HepG2 (cell line): ENCODE measurements around the gene TAF4B. TPM values are rescaled to one million over a fixed set of nuclear protein-coding genes. Genes with fewer than 3 reads are reported as not detected.

Source experiments
- ATAC-seq: fragments of 200-7000 bp; cut with Tn5 transposase; 3 replicates; pipeline ENCODE4 v1.9.1; 2020; ENCODE audit warnings: mild to moderate bottlenecking, moderate library complexity
- BruUV-seq: library from RNA; stranded (reverse); fragments of 400-500 nt; replicated peaks from 2 replicates; lab custom pipeline; 2021; lab: Mats Ljungman, UMichigan
- CTCF ChIA-PET: fragments of 300-600 bp; formaldehyde crosslinking; extraction: SDS; loops from one replicate; lab custom pipeline; 2021; ENCODE audit warnings: low total read pairs, inconsistent platforms, low intra/inter-chr PET ratio; lab: Yijun Ruan, JAX
- POLR2A ChIA-PET: fragments of 350-600 bp; sonication (Branson Sonifier 250); formaldehyde crosslinking; loops from one replicate; lab custom pipeline; 2020; ENCODE audit warnings: antibody characterized with exemption, inconsistent platforms; lab: Yijun Ruan, JAX
- DNase-seq: peaks from one replicate; pipeline ENCODE4 v3.0.0-alpha.2; 2015; ENCODE audit warnings: low spot score
- FAIRE-seq: peaks from 3 replicates; lab custom pipeline; 2011; peaks lifted over from hg19 to GRCh38; lab: Jason Lieb, UNC
- H2AFZ ChIP-seq: one replicate; pipeline ENCODE4 v1.6.1; 2011; ENCODE audit warnings: low read length, inconsistent platforms
- H3K27ac ChIP-seq: fragments of 300-600 bp; 3 replicates; pipeline ENCODE4 v1.8.0; 2011; ENCODE audit warnings: mixed run types, mild to moderate bottlenecking, mixed read lengths, low read length, inconsistent platforms; ENCODE audit not compliant: insufficient read depth; ENCODE audit errors: extremely low read length
- H3K27me3 ChIP-seq, 2 experiments: fragments of 200-600 bp in 1 of 2; 2 replicates in 1 of 2; 3 replicates in 1 of 2; pipeline versions ENCODE4 v1.6.0 to v1.8.0; 2011; ENCODE audit warnings: low read length in 2 of 2, mild to moderate bottlenecking in 2 of 2, moderate library complexity in 2 of 2, inconsistent platforms in 1 of 2; ENCODE audit not compliant: insufficient read depth in 2 of 2, control insufficient read depth in 1 of 2
- H3K36me3 ChIP-seq, 2 experiments: fragments of 200-600 bp in 1 of 2; replicated peaks in 1 of 2; 2 replicates in 1 of 2; 3 replicates in 1 of 2; pipeline versions ENCODE4 v1.5.1 to v1.8.0; 2011; ENCODE audit warnings: low read length in 2 of 2, inconsistent platforms in 1 of 2; ENCODE audit not compliant: insufficient read depth in 2 of 2, control insufficient read depth in 1 of 2
- H3K4me1 ChIP-seq: 2 replicates; pipeline ENCODE4 v1.5.1; 2012; ENCODE audit warnings: low read length, inconsistent platforms; ENCODE audit not compliant: insufficient read depth
- H3K4me2 ChIP-seq: 2 replicates; pipeline ENCODE4 v1.6.0; 2011; ENCODE audit warnings: low read depth, low read length, inconsistent platforms
- H3K4me3 ChIP-seq, 3 experiments: fragments of 200-600 bp in 1 of 3; sonication (generic), shearing (Covaris generic) in 1 of 3; replicated peaks in 1 of 3; 2 replicates each; pipeline ENCODE4 v1.5.1; 2011 to 2016; ENCODE audit warnings: low read length in 3 of 3, inconsistent platforms in 2 of 3, low read depth in 2 of 3, mild to moderate bottlenecking in 2 of 3, control low read depth in 1 of 3, mixed read lengths in 1 of 3; ENCODE audit not compliant: insufficient read depth in 1 of 3
- H3K79me2 ChIP-seq: one replicate; pipeline ENCODE4 v1.6.1; 2011; ENCODE audit warnings: low read length, inconsistent platforms; ENCODE audit not compliant: insufficient read depth
- H3K9ac ChIP-seq: 2 replicates; pipeline ENCODE4 v1.6.0; 2011; ENCODE audit warnings: mild to moderate bottlenecking, low read depth, low read length, inconsistent platforms; ENCODE audit not compliant: insufficient read depth
- H3K9me3 ChIP-seq: 2 replicates; pipeline ENCODE4 v1.5.1; 2012; ENCODE audit warnings: mild to moderate bottlenecking, low read length
- H4K20me1 ChIP-seq: 2 replicates; pipeline ENCODE4 v1.6.0; 2011; ENCODE audit warnings: inconsistent platforms, mild to moderate bottlenecking, low read length, moderate library complexity; ENCODE audit not compliant: insufficient read depth
- HOXD1 ChIP-seq: sonication (generic); formaldehyde crosslinking; IDR thresholded peaks from 2 replicates; pipeline ENCODE4 v1.5.0; 2020; ENCODE audit warnings: missing genetic modification reagents
- KDM3A ChIP-seq: IDR thresholded peaks from 2 replicates; pipeline ENCODE4 v1.6.1; 2018; ENCODE audit warnings: low read depth, missing compliant biosample characterization
- MAF1 ChIP-seq: sonication (generic); formaldehyde crosslinking; IDR thresholded peaks from 2 replicates; pipeline ENCODE4 v1.5.0; 2020; ENCODE audit warnings: missing genetic modification reagents, borderline replicate concordance
- NFKB2 ChIP-seq: sonication (generic); formaldehyde crosslinking; IDR thresholded peaks from 2 replicates; pipeline ENCODE4 v1.4.0; 2020; ENCODE audit warnings: missing genetic modification reagents, borderline replicate concordance
- NFYC ChIP-seq: IDR thresholded peaks from 2 replicates; pipeline ENCODE4 v1.6.1; 2016; ENCODE audit warnings: missing genetic modification reagents, missing compliant biosample characterization
- TGIF2 ChIP-seq: IDR thresholded peaks from 2 replicates; pipeline ENCODE4 v1.6.1; 2016; ENCODE audit warnings: control low read depth, missing compliant biosample characterization
- ZNF138 ChIP-seq: sonication (generic); formaldehyde crosslinking; IDR thresholded peaks from 2 replicates; pipeline ENCODE4 v1.5.0; 2020; ENCODE audit warnings: mild to moderate bottlenecking, low read depth, missing genetic modification reagents
- ZNF225 ChIP-seq: sonication (generic); formaldehyde crosslinking; IDR thresholded peaks from 2 replicates; pipeline ENCODE4 v1.4.0; 2020; ENCODE audit warnings: mild to moderate bottlenecking, missing genetic modification reagents
- ZNF253 ChIP-seq: sonication (generic); formaldehyde crosslinking; IDR thresholded peaks from 2 replicates; pipeline ENCODE4 v1.8.0; 2022; ENCODE audit warnings: mild to moderate bottlenecking, missing genetic modification reagents, borderline replicate concordance
- ZNF256 ChIP-seq: sonication (generic); formaldehyde crosslinking; conservative IDR thresholded peaks from 2 replicates; pipeline ENCODE4 v1.4.0; 2020; ENCODE audit warnings: missing genetic modification reagents
- ZNF510 ChIP-seq: sonication (generic); formaldehyde crosslinking; IDR thresholded peaks from 2 replicates; pipeline ENCODE4 v1.4.0; 2020; ENCODE audit warnings: low read depth, mild to moderate bottlenecking, missing genetic modification reagents
- ZNF550 ChIP-seq: sonication (generic); formaldehyde crosslinking; IDR thresholded peaks from 2 replicates; pipeline ENCODE4 v1.4.0; 2020; ENCODE audit warnings: mild to moderate bottlenecking, missing genetic modification reagents, borderline replicate concordance
- ZNF7 ChIP-seq: IDR thresholded peaks from 2 replicates; pipeline ENCODE4 v1.6.1; 2016; ENCODE audit warnings: missing biosample characterization, missing genetic modification reagents
- ZZZ3 ChIP-seq: sonication (generic); formaldehyde crosslinking; IDR thresholded peaks from 2 replicates; pipeline ENCODE4 v1.4.0; 2020; ENCODE audit warnings: missing genetic modification reagents, mild to moderate bottlenecking, borderline replicate concordance
- WGBS: methylation state at CpG from one replicate; pipeline ENCODE4 v1.1.6; 2017; ENCODE audit warnings: low lambda C conversion rate; 5-methylcytosine and 5-hydroxymethylcytosine counted together
- in situ Hi-C: cut with HindIII; loops from 2 replicates; pipeline ENCODE4 v1.10.0; 2017; ENCODE audit warnings: low pct_unique_long_range_greater_than_20kb; ENCODE audit not compliant: extremely low pct_ligation_motif_present
- intact Hi-C: fragments of 100-400 bp; cut with micrococcal nuclease; formaldehyde crosslinking; loops from one replicate; pipeline ENCODE4 v1.10.0; 2022; ENCODE audit not compliant: unreplicated experiment
- polyA plus RNA-seq, 8 experiments: library from polyadenylated mRNA; depleted of rRNA in 3 of 8; stranded (reverse) in 7 of 8; unstranded in 1 of 8; fragments of >200 nt; fragmentation: Illumina TruSeq in 4 of 8; extraction: Trizol in 4 of 8; gene quantifications; 2 replicates each; pipeline versions ENCODE4 v1.2.1 to v1.2.3, GENCODE V29; 2011 to 2016; ENCODE audit warnings: low read depth in 4 of 8, missing spikeins in 1 of 8, mixed read lengths in 1 of 8; ENCODE audit not compliant: insufficient read depth in 1 of 8
- total RNA-seq, 5 experiments: library from RNA; depleted of rRNA; stranded (reverse); fragments of >200 nt; fragmentation: Illumina TruSeq; extraction: Trizol; gene quantifications; 2 replicates each; pipeline ENCODE4 v1.2.3, GENCODE V29; 2016; ENCODE audit warnings: low read depth in 1 of 5
- TF ChIP-seq, protein P1 (sequence below): sonication (generic); formaldehyde crosslinking; IDR thresholded peaks from 2 replicates; pipeline ENCODE4 v1.4.0; 2020; ENCODE audit warnings: mild to moderate bottlenecking, missing genetic modification reagents
- TF ChIP-seq, protein P2 (sequence below): sonication (generic); formaldehyde crosslinking; IDR thresholded peaks from 2 replicates; pipeline ENCODE4 v1.4.0; 2020; ENCODE audit warnings: mild to moderate bottlenecking, missing genetic modification reagents
- TF ChIP-seq, protein P3 (sequence below): sonication (generic); formaldehyde crosslinking; IDR thresholded peaks from 2 replicates; pipeline ENCODE4 v1.4.0; 2020; ENCODE audit warnings: missing genetic modification reagents

The TAF4B gene
- total and polyA plus RNA-seq, 2 of the 13 experiments (the other 11 are each of a cell fraction or from before 2014, with no cell fraction given) = 2.2 to 3.8 TPM

DNA sequence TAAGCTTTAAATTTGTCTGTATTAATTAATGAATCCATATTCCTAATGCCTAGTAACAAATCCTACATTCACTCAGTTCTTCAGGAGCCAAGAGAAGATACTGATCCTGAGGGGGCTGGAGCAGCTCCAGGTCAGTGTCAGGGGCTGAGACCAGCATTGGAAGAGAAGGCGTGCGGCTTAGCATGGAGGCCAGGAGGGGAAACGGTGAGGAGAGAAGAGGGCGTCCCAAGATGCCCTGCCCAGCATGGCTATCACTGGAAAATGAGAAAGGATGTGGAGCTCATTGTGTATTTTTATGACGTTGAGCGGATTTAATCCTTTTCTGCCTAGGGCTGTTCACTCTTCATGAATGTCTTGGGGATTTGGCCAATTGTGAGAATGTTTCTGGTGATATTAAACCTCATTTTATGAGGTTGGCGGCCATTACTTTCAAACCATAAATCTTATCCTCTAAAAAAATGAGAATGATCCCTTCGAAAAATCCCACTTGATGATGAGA is 190.5 kb downstream of the TAF4B start (continued):
- TF ChIP-seq, protein P1, sequence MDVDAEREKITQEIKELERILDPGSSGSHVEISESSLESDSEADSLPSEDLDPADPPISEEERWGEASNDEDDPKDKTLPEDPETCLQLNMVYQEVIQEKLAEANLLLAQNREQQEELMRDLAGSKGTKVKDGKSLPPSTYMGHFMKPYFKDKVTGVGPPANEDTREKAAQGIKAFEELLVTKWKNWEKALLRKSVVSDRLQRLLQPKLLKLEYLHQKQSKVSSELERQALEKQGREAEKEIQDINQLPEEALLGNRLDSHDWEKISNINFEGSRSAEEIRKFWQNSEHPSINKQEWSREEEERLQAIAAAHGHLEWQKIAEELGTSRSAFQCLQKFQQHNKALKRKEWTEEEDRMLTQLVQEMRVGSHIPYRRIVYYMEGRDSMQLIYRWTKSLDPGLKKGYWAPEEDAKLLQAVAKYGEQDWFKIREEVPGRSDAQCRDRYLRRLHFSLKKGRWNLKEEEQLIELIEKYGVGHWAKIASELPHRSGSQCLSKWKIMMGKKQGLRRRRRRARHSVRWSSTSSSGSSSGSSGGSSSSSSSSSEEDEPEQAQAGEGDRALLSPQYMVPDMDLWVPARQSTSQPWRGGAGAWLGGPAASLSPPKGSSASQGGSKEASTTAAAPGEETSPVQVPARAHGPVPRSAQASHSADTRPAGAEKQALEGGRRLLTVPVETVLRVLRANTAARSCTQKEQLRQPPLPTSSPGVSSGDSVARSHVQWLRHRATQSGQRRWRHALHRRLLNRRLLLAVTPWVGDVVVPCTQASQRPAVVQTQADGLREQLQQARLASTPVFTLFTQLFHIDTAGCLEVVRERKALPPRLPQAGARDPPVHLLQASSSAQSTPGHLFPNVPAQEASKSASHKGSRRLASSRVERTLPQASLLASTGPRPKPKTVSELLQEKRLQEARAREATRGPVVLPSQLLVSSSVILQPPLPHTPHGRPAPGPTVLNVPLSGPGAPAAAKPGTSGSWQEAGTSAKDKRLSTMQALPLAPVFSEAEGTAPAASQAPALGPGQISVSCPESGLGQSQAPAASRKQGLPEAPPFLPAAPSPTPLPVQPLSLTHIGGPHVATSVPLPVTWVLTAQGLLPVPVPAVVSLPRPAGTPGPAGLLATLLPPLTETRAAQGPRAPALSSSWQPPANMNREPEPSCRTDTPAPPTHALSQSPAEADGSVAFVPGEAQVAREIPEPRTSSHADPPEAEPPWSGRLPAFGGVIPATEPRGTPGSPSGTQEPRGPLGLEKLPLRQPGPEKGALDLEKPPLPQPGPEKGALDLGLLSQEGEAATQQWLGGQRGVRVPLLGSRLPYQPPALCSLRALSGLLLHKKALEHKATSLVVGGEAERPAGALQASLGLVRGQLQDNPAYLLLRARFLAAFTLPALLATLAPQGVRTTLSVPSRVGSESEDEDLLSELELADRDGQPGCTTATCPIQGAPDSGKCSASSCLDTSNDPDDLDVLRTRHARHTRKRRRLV (CRISPR knock-in tag) = no peak
- no peak for TF ChIP-seq ZNF225
- no peak for TF ChIP-seq ZNF138 (CRISPR knock-in tag)
- no peak for TF ChIP-seq NFYC
- no peak for TF ChIP-seq ZNF253
- no peak for TF ChIP-seq MAF1 (CRISPR knock-in tag)
- TF ChIP-seq TGIF2 (CRISPR knock-in tag) = no peak
- TF ChIP-seq ZNF550 (CRISPR knock-in tag) = no peak

DNA sequence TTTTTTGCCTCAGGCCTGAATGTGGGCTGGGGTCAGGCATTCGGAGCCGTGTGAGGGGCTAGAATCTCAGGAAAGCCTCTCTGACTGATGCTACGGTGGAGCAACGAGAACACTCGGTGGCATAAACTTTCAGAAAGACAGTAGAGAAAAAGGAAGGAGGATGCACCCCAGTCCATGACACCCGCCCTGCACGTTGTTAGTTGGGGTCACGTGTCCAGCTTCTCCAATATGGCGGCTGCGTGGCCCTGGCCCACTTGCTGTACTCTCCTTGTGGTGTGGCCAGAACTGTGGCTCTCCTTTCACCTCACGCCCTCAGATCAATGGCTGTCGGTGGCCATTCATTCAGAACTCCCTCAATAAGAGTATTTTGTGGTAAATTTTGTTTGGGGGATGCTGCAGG is 190.9 kb downstream of the TAF4B start:
- POLR2A ChIA-PET = no interaction called here
- TF ChIP-seq ZNF256 (CRISPR knock-in tag) (no peak), HOXD1 (CRISPR knock-in tag) (no peak), KDM3A (CRISPR knock-in tag) (no peak), NFKB2 (no peak), ZNF510 (CRISPR knock-in tag) (no peak), ZNF7 (CRISPR knock-in tag) (no peak), ZZZ3 (CRISPR knock-in tag) (no peak)
- TF ChIP-seq, protein P2, sequence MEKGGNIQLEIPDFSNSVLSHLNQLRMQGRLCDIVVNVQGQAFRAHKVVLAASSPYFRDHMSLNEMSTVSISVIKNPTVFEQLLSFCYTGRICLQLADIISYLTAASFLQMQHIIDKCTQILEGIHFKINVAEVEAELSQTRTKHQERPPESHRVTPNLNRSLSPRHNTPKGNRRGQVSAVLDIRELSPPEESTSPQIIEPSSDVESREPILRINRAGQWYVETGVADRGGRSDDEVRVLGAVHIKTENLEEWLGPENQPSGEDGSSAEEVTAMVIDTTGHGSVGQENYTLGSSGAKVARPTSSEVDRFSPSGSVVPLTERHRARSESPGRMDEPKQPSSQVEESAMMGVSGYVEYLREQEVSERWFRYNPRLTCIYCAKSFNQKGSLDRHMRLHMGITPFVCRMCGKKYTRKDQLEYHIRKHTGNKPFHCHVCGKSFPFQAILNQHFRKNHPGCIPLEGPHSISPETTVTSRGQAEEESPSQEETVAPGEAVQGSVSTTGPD (CRISPR knock-in tag) = no peak
- TF ChIP-seq, protein P3, sequence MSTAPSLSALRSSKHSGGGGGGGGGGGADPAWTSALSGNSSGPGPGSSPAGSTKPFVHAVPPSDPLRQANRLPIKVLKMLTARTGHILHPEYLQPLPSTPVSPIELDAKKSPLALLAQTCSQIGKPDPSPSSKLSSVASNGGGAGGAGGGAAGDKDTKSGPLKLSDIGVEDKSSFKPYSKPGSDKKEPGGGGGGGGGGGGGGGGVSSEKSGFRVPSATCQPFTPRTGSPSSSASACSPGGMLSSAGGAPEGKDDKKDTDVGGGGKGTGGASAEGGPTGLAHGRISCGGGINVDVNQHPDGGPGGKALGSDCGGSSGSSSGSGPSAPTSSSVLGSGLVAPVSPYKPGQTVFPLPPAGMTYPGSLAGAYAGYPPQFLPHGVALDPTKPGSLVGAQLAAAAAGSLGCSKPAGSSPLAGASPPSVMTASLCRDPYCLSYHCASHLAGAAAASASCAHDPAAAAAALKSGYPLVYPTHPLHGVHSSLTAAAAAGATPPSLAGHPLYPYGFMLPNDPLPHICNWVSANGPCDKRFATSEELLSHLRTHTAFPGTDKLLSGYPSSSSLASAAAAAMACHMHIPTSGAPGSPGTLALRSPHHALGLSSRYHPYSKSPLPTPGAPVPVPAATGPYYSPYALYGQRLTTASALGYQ (CRISPR knock-in tag) = no peak

More for the DNA sequence above, 190.9 kb downstream of the TAF4B start:
- DNase-seq (no peak), FAIRE-seq (no peak), ATAC-seq (no peak)
- peaks cover 6% of the 10 kb centered on the region; the same call in 1 of the 2 replicates for H3K4me1 ChIP-seq
- no peaks in the 10 kb centered on the region for H3K36me3 ChIP-seq
- no peak overlapping the region for H3K4me2 ChIP-seq
- BruUV-seq = no TSS peak
- H3K4me3 ChIP-seq = no peak overlapping the region
- H3K79me2 ChIP-seq = no peaks in the 10 kb centered on the region
- in situ Hi-C loops = no loop called here
- 50% methylated on average over 9 of the region's 12 CpGs for WGBS
- H3K27me3 ChIP-seq = peaks cover 0 to 30% of the 10 kb centered on the region in 2 experiments; a peak in 4 of 5 replicates
- CTCF ChIA-PET = no interaction called here
- no peaks in the 10 kb centered on the region; the same call in 1 of the 2 replicates for H4K20me1 ChIP-seq
- intact Hi-C loops = no loop called here
- H3K9ac ChIP-seq = no peak overlapping the region
- H2AFZ ChIP-seq = no peak overlapping the region
- H3K9me3 ChIP-seq = no peaks in the 10 kb centered on the region
- H3K27ac ChIP-seq = no peak overlapping the region
